CD4-positive, alpha-beta T cell treated with Interferon gamma for 1 hour (primary cell): ENCODE measurements around the gene ZAP70.
"Not testable (repeated sequence)": the region's sequence is repeated elsewhere in the genome, so short reads cannot be mapped to it uniquely, and the experiment has no call there.

Experiments
- DNase-seq: peaks from one replicate; pipeline ENCODE4 v3.0.0-alpha.2; 2020

The ZAP70 gene

GRCh38 chr2:97699765-97700444 is 13.5 kb upstream of the ZAP70 start:
- peak; percentile 48 for DNase-seq

DNA sequence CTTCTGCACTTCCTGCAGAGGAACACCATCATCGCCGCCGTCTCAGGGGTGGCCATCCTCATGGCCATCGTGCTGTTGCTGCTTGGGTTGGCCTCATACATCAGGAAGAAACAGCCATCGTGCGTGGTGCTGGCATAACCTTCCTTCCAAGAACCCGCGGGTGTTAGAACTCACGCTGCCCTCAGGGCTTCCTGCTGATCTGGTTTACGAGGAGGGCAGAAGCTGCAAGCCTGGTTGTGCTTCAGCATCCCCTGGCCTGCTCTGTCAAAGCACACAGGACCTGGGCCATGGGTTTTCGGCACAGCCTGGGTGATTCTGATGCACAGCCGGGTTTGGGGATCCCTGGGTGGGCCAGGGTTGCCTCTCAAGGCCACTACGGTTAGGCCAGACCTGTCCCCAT is 12.2 kb upstream of the ZAP70 start:
- DNase-seq: no peak

GRCh38 chr2:97701851-97702465 is 11.4 kb upstream of the ZAP70 start:
- no peak for DNase-seq

- DNase-seq: no peak
Measured at GRCh38 chr2:97702731-97703470, 10.5 kb upstream of the ZAP70 start.

GRCh38 chr2:97703741-97704140 is 9.6 kb upstream of the ZAP70 start:
- no peak for DNase-seq

GRCh38 chr2:97704989-97705388 is 8.4 kb upstream of the ZAP70 start:
- DNase-seq: no peak

DNA sequence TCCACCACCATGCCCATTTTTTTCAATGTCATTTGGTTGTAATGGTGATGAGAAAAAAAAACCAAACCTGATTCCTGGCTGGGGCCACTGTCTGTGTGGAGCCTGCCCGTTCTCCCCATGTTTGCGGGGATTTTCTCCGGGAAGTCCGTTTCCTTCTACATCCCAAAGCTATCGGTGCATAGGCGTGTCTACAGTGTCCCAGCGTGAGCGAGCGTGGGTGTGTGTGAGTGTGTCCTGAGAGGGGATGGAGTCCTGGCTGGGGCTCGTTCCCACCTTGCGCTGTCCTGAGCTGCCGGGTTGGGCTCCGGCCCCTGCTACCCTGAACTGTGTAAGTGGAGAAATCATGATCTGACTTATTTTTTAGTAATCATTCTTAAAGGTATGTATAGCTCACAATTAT is 7.3 kb upstream of the ZAP70 start:
- DNase-seq: no peak

DNA sequence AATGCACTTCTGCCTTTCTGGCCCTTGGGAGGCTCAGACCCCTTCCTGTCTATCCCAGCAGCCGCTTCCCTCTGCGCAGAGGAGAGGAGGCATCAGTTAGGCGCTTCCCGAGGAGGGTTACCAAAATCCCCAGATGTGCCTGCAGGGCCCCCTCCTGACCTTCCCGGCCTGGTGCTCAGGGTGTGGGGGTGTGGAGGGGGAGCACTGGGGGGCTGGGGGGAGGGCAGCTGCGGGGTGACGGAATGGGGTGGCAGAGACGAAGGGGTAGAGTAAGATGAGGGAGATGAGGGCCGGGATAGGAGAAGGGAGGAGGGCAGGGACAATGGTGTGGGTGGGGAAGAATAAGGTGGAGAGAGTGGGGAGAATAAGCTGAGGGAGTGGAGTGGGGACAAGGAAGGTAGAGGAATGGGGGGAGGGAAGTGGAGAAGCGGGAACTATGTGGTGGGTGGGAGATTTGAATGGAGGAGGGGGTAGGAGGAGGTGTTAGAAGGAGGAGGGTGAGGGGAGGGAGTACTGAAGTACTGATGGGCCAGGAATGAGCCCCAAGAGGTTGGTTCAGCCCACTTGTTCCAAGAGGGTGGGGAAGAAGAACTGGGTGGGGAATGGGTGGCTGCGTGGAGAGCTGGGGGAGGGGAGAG is 6.5 kb upstream of the ZAP70 start:
- DNase-seq: no peak

DNA sequence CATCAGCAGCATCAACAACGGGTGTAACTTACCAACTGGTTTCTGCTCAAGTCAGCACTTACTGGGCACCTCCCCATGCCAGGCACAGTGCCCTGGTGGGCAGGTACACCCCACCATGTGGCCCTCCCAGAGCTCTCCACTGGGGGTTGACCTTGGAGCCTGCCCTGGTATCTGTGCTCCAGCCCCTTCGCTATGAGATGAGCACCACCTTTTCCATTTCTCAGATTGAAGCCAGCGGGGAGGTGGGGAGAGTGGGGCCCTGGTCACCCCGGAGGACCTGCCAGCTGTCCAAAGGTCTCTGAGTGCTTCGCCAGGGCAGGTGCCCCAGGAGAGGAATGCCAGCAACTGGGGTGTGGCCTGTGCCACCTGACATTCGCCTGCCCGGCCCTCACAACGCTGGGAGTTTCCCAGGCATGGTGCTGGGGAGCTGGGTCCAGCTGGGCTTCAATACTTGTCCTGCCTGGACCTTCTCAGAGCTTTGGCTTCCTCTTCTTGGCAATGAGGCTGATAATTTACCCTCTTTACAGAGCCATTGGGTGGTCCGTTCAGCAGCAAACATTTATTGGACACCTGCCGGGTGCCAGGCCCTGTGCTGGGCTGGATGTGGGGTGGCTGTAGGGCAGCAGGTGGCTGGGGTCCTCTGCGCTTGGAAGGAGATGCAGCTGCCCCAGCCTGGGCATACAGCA is 5.9 kb upstream of the ZAP70 start:
- no peak for DNase-seq

DNA sequence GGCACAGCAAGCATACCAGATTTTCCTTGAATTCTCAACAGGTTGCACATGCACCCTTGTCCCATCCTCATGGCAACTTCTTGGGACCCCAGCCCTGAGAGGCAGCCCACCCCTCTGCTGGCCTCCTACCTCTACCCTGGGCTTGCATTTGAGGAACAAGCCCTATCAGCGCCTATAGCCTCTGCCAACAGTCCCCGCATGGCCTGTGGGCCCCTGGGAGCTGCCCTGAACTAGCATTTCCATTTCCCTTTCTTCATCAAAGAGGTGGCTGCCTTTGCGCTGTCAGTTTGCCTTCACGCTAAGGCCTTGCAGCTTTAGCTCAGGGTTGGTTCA is 5.4 kb upstream of the ZAP70 start:
- no peak for DNase-seq

DNA sequence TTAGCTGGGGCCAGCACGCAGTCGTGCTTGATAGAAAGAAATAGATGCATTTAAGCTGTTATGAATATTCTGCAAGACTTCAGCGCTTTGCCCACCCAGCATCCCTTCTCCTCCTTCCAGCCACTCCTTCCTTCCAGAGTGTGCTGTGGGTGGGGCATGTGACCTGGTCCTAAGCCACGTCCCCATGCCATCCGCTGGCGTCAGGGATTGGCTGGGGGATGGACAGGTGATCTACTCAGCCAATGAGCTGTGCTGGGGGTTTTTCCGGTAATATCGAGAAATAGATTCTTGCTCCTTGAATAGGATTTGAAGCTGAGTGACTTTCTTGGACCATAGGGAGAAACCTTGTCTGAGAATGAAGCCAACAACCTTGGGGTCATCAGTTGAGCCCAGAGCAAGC is 4.8 kb upstream of the ZAP70 start:
- no peak for DNase-seq

DNA sequence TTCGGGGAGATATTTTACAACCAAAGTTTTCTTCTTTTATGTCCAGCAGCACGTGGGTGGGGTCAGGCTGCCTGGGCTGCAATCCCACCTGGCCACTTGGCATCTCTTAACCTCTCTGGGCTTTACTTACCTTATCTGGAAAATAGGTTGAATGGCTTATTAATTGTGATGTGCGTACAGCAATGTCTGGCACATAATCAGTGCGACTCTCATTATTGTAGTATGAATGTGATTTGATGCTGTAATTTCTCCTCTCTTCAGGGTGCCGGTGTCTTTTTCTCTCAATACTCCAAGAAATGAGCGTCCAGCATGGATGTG is 2.0 kb upstream of the ZAP70 start:
- no peak for DNase-seq

DNA sequence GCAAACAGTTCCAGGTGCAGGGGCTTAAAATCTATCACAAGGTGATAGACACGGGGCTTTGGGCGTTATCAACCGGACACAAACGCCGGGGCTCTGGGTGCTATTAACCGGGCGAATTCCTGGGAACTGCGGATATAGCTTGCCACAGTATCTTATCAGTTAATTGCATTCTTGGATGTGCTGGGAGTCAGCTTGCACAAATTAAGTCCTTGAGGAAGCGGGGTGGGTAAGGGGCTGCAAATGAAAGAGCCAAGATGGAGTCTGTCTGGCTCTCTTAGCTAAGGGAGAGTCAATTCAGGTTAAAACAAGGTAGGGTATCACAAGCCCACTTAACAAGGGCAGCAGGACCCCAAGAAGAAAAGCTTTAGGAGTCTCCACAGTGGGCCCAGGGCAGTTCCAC is 1.2 kb upstream of the ZAP70 start:
- DNase-seq: not testable (repeated sequence)

GRCh38 chr2:97712693-97713295 is 582 bp upstream of the ZAP70 start:
- no peak for DNase-seq

DNA sequence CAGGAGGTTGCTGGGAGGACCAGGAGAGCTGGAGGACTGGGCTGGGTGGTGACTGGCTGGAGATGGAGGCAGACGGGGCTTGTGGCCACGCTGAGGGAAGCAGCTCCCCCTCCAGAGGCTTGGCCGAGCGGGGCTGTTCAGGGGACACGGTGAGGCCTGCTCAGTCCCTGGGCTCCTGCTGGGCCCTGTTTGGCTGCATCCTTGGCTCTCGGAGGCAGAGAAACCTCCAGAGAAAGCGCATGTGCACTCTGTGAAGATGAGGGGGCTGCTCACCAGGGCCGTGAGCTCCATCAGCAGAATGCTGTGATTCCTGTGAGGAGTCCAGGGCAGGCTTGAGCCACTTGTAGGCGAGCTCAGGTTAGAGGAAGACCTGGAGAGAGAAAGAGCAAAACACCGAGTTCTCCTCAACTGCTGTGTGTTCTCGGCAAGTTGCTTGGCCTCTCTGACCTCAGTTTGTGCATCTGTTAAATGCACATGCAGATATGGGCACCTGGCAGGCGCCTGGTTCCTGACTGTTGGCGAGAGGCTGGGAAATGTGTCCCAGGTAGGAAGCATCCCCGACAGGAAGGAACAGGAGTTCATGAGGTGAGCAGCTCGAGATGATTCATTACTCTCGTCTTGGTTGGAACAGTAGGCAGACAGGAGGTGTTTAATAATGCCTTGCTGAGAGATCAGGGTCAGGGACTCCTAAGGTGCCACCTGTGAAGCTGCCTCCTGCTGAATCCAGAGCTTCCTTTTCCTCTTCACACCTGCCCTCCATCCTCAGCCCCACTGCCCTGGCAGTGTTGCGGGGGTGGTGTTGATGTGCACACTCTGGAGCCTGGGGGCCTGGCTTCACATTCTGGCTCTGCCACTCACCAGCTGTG is 941 bp downstream of the ZAP70 start:
- DNase-seq: no peak

DNA sequence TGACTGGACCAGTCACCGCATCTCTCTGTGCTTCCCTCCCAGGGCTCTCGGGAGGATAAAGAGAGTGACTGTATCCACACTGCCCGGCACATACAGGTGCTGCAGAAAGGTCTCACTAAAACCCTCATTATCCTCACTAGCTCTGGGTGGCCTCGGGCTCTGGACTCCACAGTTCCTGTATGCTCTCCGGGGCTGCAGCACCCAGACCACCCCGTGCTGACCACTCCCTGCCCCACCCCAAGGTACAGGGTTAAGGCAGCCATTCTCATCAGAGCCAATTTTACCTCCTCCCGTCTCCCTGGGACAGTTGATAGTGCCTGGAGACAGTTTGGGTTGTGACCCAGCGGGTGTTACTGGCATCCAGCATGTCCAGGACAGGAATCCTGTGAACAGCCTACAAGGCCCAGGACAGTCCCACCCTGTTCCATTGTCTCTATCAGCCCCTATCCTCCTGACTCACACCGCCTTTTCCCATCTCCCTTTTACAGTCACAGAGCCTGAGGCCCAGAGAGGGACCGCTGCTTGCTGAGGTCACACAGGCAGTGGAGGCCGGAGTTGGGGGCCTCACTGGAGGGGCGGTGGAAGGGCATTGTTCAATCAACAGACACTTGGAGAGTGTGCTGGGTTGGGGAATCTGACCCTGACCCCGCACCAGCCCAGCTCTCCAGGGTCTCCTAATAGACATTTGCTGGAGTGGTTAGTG is 1.7 kb downstream of the ZAP70 start:
- no peak for DNase-seq

DNA sequence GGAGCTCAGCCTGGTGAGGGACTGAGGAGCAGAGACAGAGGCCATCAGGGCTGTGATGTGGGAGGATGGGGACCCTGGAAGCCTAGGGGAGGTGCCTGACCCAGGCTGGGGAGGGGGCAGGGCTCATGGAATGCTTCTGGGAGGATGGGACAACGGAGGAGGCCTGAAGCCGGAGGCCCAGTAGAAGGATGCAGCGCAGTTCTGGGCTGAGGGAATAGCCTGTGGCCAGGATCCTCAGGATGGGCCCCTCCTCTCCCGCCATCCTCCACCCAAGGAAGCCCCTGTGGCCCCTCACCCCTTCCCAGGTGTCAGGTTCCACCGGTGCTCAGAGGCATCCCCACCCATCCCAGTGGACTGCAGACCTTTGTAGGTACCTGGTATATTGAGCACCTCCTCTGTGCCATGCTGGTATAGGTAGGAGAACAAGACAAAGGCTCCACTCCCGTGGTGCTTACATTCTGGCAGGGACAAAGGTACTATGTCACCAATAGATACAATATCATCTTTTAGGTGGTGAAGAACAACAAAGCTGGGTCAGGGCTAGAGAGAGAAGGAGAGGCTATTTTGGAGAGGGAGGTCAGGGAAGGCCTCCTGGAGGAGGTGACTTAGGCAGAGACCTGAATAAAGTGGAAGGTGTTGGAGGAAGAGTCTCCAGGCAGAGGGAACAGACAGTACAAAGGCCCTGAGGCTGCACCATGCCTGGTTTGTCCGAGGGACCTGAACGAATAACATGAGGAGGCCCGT is 2.7 kb downstream of the ZAP70 start:
- no peak for DNase-seq

DNA sequence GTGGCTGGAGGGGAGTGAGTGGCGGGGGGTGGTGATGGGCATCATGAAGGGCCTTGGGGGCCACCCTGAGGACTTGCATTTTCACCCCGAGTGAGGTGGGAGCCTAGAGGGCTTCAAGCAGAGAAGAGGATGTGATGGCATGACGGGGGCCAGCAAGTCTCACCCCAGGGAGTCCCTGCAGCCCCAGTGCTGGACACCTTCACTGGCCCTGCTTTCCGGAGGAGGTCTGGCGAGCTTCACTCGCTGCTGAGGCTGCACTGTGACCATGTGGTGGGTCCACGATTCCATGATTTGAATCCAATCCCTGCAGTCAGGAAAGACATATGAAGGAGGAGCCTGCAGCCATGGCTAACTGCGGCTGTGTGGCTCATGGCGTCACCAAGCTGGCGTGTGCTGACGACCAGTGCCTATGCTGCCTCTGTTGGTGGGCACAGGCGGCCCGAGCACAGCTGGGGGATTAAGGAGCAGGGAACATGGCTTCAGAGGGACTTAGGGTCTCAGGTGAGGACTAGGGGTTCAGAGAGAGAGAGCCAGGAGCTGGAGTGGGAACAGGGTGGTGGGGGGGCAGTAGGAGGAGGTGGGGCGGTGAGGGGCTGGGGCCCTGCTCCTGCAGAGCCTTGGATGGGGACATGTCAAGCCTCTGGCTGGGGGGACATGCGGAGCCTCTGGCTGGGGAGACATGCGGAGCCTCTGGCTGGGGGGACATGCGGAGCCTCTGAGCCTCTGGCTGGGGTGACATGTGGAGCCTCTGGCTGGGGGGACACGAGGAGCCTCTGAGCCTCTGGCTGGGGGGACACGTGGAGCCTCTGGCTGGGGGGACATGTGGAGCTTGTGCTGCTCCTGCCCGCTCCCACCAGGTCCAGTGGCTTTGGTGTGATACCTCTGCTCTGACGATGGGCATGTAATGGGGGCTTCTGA is 3.6 kb downstream of the ZAP70 start:
- DNase-seq: no peak

DNA sequence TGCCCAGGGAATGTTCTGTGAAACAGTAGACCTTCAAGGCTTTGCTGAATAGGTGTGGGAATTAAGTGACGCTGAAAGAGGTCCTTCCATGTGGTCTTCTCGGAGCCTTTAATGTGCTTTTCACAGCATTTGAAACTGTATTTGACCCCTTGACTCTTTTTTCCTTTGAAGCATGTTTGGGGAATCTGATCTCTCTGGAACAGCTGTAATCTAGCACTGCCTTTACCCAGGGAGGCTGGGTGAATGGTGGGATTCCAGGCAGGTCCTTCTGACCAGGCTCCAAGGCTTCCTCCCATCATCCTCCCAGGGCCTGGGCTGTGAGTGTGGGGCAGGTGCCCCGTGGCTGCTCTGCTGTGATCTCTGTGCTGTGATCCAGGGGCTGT is 4.2 kb downstream of the ZAP70 start:
- no peak for DNase-seq
